Measurements from ENCODE around the gene IFNA2. TPM values are rescaled to one million over a fixed set of nuclear protein-coding genes. Genes with fewer than 3 reads are reported as not detected.
A peak's percentile ranks its signal among the peaks of the same experiment; 100 is the strongest.

The IFNA2 gene
- total and polyA plus RNA-seq, 2 experiments from 2014 or later = not detected

DNA sequence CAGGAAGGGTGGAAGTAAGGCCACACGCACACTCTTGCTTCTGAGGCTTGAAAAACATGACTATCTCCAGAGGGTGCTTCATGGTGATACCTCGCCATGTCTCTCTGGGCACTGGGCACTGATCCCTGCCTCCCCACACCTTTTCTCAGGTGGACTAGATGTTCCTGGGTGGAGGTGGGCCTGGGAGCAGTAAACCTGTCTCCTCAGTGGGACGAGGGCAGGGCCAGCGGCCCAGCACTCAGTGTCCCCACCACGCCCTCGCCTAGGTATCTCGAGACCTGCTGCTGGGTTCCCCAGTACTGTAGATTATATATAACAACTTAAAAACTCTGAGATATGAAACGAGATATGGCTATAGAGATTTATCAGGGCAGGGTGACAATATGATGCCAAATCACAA lies 22.9 kb downstream of the IFNA2 start:
- H3K9me3 Mint-ChIP-seq = no peaks in the 10 kb centered on the region
- Histone ChIP-seq H2AFZ (no peak overlapping the region), H3K27ac (ENCODE audit: low read depth) (no peak overlapping the region), H3K36me3 (ENCODE audit: insufficient read depth) (no peaks in the 10 kb centered on the region), H3K9me2 (ENCODE audit: insufficient read depth) (no peaks in the 10 kb centered on the region), H3K4me1 (ENCODE audit: insufficient read depth) (no peaks in the 10 kb centered on the region), H3K4me2 (no peak overlapping the region), H3K27me3 (ENCODE audit: insufficient read depth) (no peaks in the 10 kb centered on the region), H3F3A (replicated peaks; ENCODE audit: low read depth) (no peaks in the 10 kb centered on the region), H4K20me1 (replicated peaks; ENCODE audit: insufficient read depth) (no peaks in the 10 kb centered on the region), H3K79me2 (replicated peaks; ENCODE audit: insufficient read depth) (no peaks in the 10 kb centered on the region), H3K4me3 (no peak overlapping the region)
- no peak for ATAC-seq
- peaks cover 2% of the 10 kb centered on the region for H3K27me3 Mint-ChIP-seq (ENCODE audit: insufficient read depth, low read depth, poor library complexity)
- H3K4me3 Mint-ChIP-seq = no peak overlapping the region
- H3K36me3 Mint-ChIP-seq (ENCODE audit: low read depth) = no peaks in the 10 kb centered on the region
- H3K4me1 Mint-ChIP-seq = no peaks in the 10 kb centered on the region; the same call in 2 of the 3 replicates
- no peak overlapping the region for H3K27ac Mint-ChIP-seq
- DNase-seq (ENCODE audit: low spot score) = no peak
- TF ChIP-seq NANOG (IDR thresholded peaks at IDR 0.05; ENCODE audit: borderline replicate concordance) = no peak
- TF ChIP-seq, protein P1, sequence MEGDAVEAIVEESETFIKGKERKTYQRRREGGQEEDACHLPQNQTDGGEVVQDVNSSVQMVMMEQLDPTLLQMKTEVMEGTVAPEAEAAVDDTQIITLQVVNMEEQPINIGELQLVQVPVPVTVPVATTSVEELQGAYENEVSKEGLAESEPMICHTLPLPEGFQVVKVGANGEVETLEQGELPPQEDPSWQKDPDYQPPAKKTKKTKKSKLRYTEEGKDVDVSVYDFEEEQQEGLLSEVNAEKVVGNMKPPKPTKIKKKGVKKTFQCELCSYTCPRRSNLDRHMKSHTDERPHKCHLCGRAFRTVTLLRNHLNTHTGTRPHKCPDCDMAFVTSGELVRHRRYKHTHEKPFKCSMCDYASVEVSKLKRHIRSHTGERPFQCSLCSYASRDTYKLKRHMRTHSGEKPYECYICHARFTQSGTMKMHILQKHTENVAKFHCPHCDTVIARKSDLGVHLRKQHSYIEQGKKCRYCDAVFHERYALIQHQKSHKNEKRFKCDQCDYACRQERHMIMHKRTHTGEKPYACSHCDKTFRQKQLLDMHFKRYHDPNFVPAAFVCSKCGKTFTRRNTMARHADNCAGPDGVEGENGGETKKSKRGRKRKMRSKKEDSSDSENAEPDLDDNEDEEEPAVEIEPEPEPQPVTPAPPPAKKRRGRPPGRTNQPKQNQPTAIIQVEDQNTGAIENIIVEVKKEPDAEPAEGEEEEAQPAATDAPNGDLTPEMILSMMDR (conservative IDR thresholded peaks at IDR 0.05; ENCODE audit: low read depth in 2 of 2) = no peak
- TF ChIP-seq EZH2phosphoT487 (IDR thresholded peaks at IDR 0.05; ENCODE audit: unreplicated experiment) = no peak
- TF ChIP-seq CREB1 (CRISPR knock-in tag; IDR thresholded peaks at IDR 0.05; ENCODE audit: low read depth) = no peak

DNA sequence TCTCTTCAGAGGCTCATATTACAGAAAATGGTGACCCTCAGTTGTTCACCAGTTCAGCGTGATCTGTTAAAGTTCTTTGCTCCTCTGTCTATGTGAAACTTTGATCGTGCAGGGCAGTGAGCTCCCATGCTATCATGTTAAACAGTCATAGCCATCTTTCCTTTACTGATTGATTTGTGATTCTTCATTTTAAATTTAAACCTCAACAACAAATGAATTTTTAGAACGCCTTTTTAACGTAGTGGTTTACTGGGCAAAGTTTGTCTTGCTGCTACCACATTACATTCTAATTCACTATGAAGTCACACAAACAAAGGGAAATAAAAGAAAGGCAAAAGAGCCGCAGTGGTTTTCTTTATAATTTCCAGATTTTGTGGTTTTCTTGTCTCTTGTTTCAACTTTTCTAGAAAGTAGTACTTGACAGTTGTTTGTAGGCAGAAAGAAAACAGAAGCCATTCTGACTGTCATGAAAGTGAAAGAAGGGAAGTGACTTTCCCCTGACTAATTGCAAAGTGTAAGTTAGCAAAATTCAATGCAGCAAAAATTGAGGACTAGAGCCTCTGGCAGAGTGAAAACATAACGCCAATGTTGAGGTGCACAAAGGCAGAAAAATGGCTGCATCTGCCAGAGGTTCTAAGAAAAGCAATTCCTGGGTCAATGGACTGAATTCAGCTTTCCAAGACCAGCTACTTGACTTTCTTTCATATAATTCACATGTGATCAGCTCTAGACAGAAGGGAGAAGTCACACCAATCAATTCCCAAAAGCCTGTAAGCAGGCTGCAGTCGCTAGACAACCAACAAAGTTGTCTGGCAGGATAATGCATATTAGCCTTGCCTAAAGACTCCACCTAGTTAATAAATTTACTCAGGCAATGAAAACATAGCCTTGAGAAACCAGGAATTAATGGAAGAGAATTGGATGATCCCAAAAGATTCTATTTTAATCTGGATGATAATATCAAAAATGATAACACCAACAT lies 27.4 kb downstream of the IFNA2 start:
- no peak for DNase-seq (ENCODE audit: low spot score)
- ATAC-seq = no peak
- TF ChIP-seq STAT1 (IDR thresholded peaks at IDR 0.05; ENCODE audit: unreplicated experiment) = no peak
- TF ChIP-seq ZNF331 (CRISPR knock-in tag; IDR thresholded peaks at IDR 0.05; ENCODE audit: low read depth) = no peak
- TF ChIP-seq, protein P1 (conservative IDR thresholded peaks at IDR 0.05; ENCODE audit: low read depth in 2 of 2) = no peak
- no peak for TF ChIP-seq ZNF114 (CRISPR knock-in tag; IDR thresholded peaks at IDR 0.05)
- no peak for TF ChIP-seq POLR2AphosphoS5 (IDR thresholded peaks at IDR 0.05; ENCODE audit: low read depth)
- H4K20me1 ChIP-seq (replicated peaks; ENCODE audit: insufficient read depth) = no peaks in the 10 kb centered on the region
- no peaks in the 10 kb centered on the region for H3K4me1 Mint-ChIP-seq
- H3K4me1 ChIP-seq (ENCODE audit: insufficient read depth) = no peaks in the 10 kb centered on the region
- no peaks in the 10 kb centered on the region for H3K9me2 ChIP-seq (ENCODE audit: insufficient read depth)
- 0 out of 3 replicates have a peak, but pooled peaks cover 5% of the 10 kb centered on the region for H3K36me3 Mint-ChIP-seq (ENCODE audit: low read depth)
- no peaks in the 10 kb centered on the region for H3K79me2 ChIP-seq (replicated peaks; ENCODE audit: insufficient read depth)
- H3K4me3 Mint-ChIP-seq = no peak overlapping the region
- no peak overlapping the region for H3K27ac ChIP-seq (ENCODE audit: low read depth)
- no peaks in the 10 kb centered on the region for H3K27me3 ChIP-seq (ENCODE audit: insufficient read depth)
- no peaks in the 10 kb centered on the region for H3K36me3 ChIP-seq (ENCODE audit: insufficient read depth)
- H3F3A ChIP-seq (replicated peaks; ENCODE audit: low read depth) = no peaks in the 10 kb centered on the region
- no peak overlapping the region for H3K4me2 ChIP-seq
- peak overlapping the region; percentile 72 for H2AFZ ChIP-seq
- no peak overlapping the region for H3K4me3 ChIP-seq
- peaks cover 6% of the 10 kb centered on the region for H3K9me3 Mint-ChIP-seq
- no peak overlapping the region for H3K27ac Mint-ChIP-seq
- no peaks in the 10 kb centered on the region for H3K27me3 Mint-ChIP-seq (ENCODE audit: insufficient read depth, low read depth, poor library complexity)
